Hepatocyte (in vitro differentiated cells): ENCODE results near the gene TMPRSS9. TPM values are rescaled to one million over a fixed set of nuclear protein-coding genes. Genes with fewer than 3 reads are reported as not detected.
A peak's percentile ranks its signal among the peaks of the same experiment; 100 is the strongest.
"Not testable (repeated sequence)": the region's sequence is repeated elsewhere in the genome, so short reads cannot be mapped to it uniquely, and the experiment has no call there.

Experiments used
- DNase-seq: peaks from one replicate; pipeline ENCODE4 v3.0.0-alpha.2; 2016; ENCODE audit warnings: low spot score
- H2AFZ ChIP-seq: fragments of 200-600 bp; sonication (generic); 2 replicates; pipeline ENCODE4 v1.6.0; 2016; ENCODE audit warnings: antibody characterized with exemption, mild to moderate bottlenecking
- H3K27ac ChIP-seq: fragments of 200-600 bp; sonication (generic); 2 replicates; pipeline ENCODE4 v1.5.1; 2016; ENCODE audit warnings: mild to moderate bottlenecking
- H3K27me3 ChIP-seq: fragments of 200-600 bp; sonication (generic); 2 replicates; pipeline ENCODE4 v1.6.1; 2016
- H3K36me3 ChIP-seq: fragments of 200-600 bp; sonication (generic); replicated peaks from 2 replicates; pipeline ENCODE4 v1.5.1; 2016; ENCODE audit warnings: low read depth; ENCODE audit not compliant: insufficient read depth
- H3K4me1 ChIP-seq: fragments of 200-600 bp; sonication (generic); 2 replicates; pipeline ENCODE4 v1.5.1; 2016; ENCODE audit warnings: mild to moderate bottlenecking, moderate library complexity; ENCODE audit not compliant: insufficient read depth
- H3K4me2 ChIP-seq: fragments of 200-600 bp; sonication (generic); 2 replicates; pipeline ENCODE4 v1.6.0; 2016
- H3K4me3 ChIP-seq: fragments of 200-600 bp; sonication (generic); 2 replicates; pipeline ENCODE4 v1.5.1; 2016; ENCODE audit warnings: mild to moderate bottlenecking
- H3K79me2 ChIP-seq: fragments of 200-600 bp; sonication (generic); 2 replicates; pipeline ENCODE4 v1.6.0; 2017; ENCODE audit warnings: mild to moderate bottlenecking
- H3K9me2 ChIP-seq: fragments of 200-600 bp; sonication (generic); replicated peaks from 2 replicates; pipeline ENCODE4 v1.6.0; 2017; ENCODE audit warnings: mild to moderate bottlenecking; ENCODE audit not compliant: insufficient read depth
- H3K9me3 ChIP-seq: fragments of 200-600 bp; sonication (generic); 2 replicates; pipeline ENCODE4 v1.5.1; 2016; ENCODE audit warnings: low read depth, mild to moderate bottlenecking
- H4K20me1 ChIP-seq: fragments of 200-600 bp; sonication (generic); 2 replicates; pipeline ENCODE4 v1.6.0; 2016; ENCODE audit warnings: mild to moderate bottlenecking; ENCODE audit not compliant: insufficient read depth, poor library complexity, severe bottlenecking
- CTCF ChIP-seq: fragments of 200-600 bp; sonication (generic); IDR thresholded peaks from 2 replicates; pipeline ENCODE4 v1.5.1; 2016; ENCODE audit warnings: antibody characterized with exemption, mild to moderate bottlenecking; ENCODE audit not compliant: poor library complexity
- EZH2 ChIP-seq: fragments of 200-600 bp; sonication (generic); IDR thresholded peaks from 2 replicates; pipeline ENCODE4 v1.6.1; 2016; ENCODE audit warnings: antibody characterized with exemption, mild to moderate bottlenecking, borderline replicate concordance
- EZH2phosphoT487 ChIP-seq: fragments of 200-600 bp; sonication (generic); IDR thresholded peaks from one replicate; pipeline ENCODE4 v1.6.1; 2018; ENCODE audit warnings: antibody characterized with exemption, mild to moderate bottlenecking, low read depth, moderate library complexity; ENCODE audit not compliant: unreplicated experiment, severe bottlenecking
- WGBS: methylation state at CpG from one replicate; pipeline ENCODE4 v1.1.6; 2016; ENCODE audit warnings: low lambda C conversion rate; ENCODE audit errors: missing lambda C conversion rate; 5-methylcytosine and 5-hydroxymethylcytosine counted together
- polyA plus RNA-seq: library from polyadenylated mRNA; unstranded; fragments of >200 nt; fragmentation: Nextera tagmentation; extraction: Ambion mirVana; gene quantifications from 2 replicates; pipeline ENCODE4 v1.2.1, GENCODE V29; 2016
- total RNA-seq: library from RNA; depleted of rRNA; stranded (reverse); fragments of >200 nt; gene quantifications from 2 replicates; pipeline ENCODE4 v1.2.3, GENCODE V29; 2014

The TMPRSS9 gene
- total and polyA plus RNA-seq, 2 experiments from 2014 or later, result 0.23 TPM; not detected in 1

- no peaks in the 10 kb centered on the region for H3K27me3 ChIP-seq
- no peaks in the 10 kb centered on the region for H3K9me3 ChIP-seq
- H3K4me1 ChIP-seq, result no peaks in the 10 kb centered on the region
- no peaks in the 10 kb centered on the region for H3K79me2 ChIP-seq
- no peak overlapping the region for H3K4me3 ChIP-seq
- H3K4me2 ChIP-seq, result no peak overlapping the region
- no peaks in the 10 kb centered on the region for H4K20me1 ChIP-seq
- WGBS, result 66% methylated on average over 5 of the region's 5 CpGs
- TF ChIP-seq EZH2phosphoT487 (no peak), EZH2 (no peak), CTCF (no peak)
- no peak overlapping the region for H2AFZ ChIP-seq
- no peaks in the 10 kb centered on the region for H3K9me2 ChIP-seq
- H3K27ac ChIP-seq, result no peak overlapping the region
- H3K36me3 ChIP-seq, result no peaks in the 10 kb centered on the region
- no peak for DNase-seq
Measured at GRCh38 chr19:2464389-2464788, 104.3 kb downstream of the TMPRSS9 start.

- Histone ChIP-seq H3K4me1 (no peaks in the 10 kb centered on the region), H3K79me2 (no peaks in the 10 kb centered on the region), H3K27ac (no peak overlapping the region), H4K20me1 (no peaks in the 10 kb centered on the region), H3K4me3 (no peak overlapping the region), H2AFZ (no peak overlapping the region), H3K4me2 (no peak overlapping the region), H3K9me2 (no peaks in the 10 kb centered on the region), H3K27me3 (no peaks in the 10 kb centered on the region), H3K9me3 (no peaks in the 10 kb centered on the region), H3K36me3 (no peaks in the 10 kb centered on the region)
- no peak for DNase-seq
- 61% methylated on average over 12 of the region's 12 CpGs for WGBS
- TF ChIP-seq EZH2phosphoT487, result no peak
- TF ChIP-seq CTCF, result no peak
- TF ChIP-seq EZH2, result no peak
Measured at GRCh38 chr19:2468596-2468995, 108.5 kb downstream of the TMPRSS9 start.

- H3K36me3 ChIP-seq, result no peaks in the 10 kb centered on the region
- no peak overlapping the region for H3K4me3 ChIP-seq
- no peaks in the 10 kb centered on the region for H3K4me1 ChIP-seq
- no peak overlapping the region for H3K4me2 ChIP-seq
- H4K20me1 ChIP-seq, result no peaks in the 10 kb centered on the region
- no peaks in the 10 kb centered on the region for H3K79me2 ChIP-seq
- H3K9me3 ChIP-seq, result no peaks in the 10 kb centered on the region
- TF ChIP-seq EZH2 (no peak), CTCF (no peak), EZH2phosphoT487 (no peak)
- peak; percentile 45 for DNase-seq
- WGBS, result 51% methylated on average over 23 of the region's 23 CpGs
- no peak overlapping the region for H2AFZ ChIP-seq
- no peaks in the 10 kb centered on the region for H3K27me3 ChIP-seq
- H3K9me2 ChIP-seq, result no peaks in the 10 kb centered on the region
- H3K27ac ChIP-seq, result no peak overlapping the region
Measured at GRCh38 chr19:2469102-2469914, 109.2 kb downstream of the TMPRSS9 start.

GRCh38 chr19:2469915-2470200, 109.8 kb downstream of the TMPRSS9 start:
- H2AFZ ChIP-seq, H3K27ac ChIP-seq: not testable (repeated sequence)
- 89% methylated on average over 8 of the region's 8 CpGs for WGBS

More at GRCh38 chr19:2469915-2470200, 109.8 kb downstream of the TMPRSS9 start:
- H4K20me1 ChIP-seq, H3K9me2 ChIP-seq, H3K9me3 ChIP-seq, H3K36me3 ChIP-seq, H3K27me3 ChIP-seq, H3K4me2 ChIP-seq, DNase-seq, H3K4me3 ChIP-seq, H3K79me2 ChIP-seq, H3K4me1 ChIP-seq: not testable (repeated sequence)
